ENCODE measurements around the gene SYT6.

- TF ChIP-seq CTCF (IDR thresholded peaks at IDR 0.05), result no peak
- no peak for TF ChIP-seq POLR2AphosphoS5 (IDR thresholded peaks at IDR 0.05; ENCODE audit: low read depth, low read length)
- TF ChIP-seq SIN3A (IDR thresholded peaks at IDR 0.05; ENCODE audit: borderline replicate concordance, insufficient read depth, low read depth, low read length), result no peak
- no peak for TF ChIP-seq TCF7L2 (IDR thresholded peaks at IDR 0.05; ENCODE audit: low read depth, low read length)
Observed at GRCh38 chr1:114113411-114114184, 40.1 kb downstream of the SYT6 start.

Data from Panc1 (cell line).